ENCODE data around the gene JUND. TPM values are rescaled to one million over a fixed set of nuclear protein-coding genes. Genes with fewer than 3 reads are reported as not detected.

Gene JUND
- total RNA-seq, 1 experiment from 2014 or later: 44.9 TPM

DNA sequence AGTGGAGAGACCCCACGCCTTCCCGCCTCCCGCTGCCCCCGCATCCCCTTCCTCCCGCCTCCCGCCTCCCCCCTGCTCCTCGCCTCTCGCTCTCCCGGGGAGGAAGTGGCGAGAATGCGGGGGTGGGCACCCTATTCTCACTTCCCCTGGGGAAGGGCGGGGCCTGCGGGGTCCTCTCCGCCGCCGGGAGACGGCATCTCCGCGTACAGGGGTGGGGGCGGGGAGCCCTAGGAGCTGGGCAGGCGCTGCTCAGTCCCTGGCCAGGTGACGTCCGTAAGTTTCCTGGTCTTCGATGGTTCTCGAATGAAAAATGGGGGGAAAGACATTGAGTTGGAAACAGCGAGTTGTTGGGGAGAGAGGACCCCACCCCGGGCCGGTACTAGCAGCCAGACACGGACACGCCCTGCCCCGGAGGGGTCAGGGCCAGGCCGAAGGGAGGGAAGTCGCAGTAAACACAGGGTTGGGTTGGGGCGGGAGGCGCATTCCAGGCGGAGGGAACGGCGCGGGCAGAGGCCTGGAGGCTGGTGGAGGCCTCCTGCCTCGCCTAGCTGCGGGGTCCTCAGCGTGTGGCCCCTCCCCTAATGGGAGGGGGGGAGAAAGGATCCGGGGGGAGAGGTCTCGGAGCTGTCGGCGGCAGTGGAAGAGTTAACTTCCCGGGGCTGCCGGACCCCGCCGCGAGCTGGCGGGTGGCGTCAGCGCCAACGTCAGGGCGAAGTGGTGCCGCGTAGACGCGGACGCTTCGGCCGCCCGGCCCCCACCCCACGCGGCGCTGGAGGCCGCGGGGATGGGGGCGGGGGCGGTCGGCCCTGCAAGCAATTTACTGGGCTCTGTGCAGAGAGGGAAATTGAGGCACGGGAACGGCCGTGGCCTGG, 10.4 kb upstream of the JUND start:
- TSS peak; percentile 61 for BruUV-seq (replicated peaks)
- TF ChIP-seq, protein P1, sequence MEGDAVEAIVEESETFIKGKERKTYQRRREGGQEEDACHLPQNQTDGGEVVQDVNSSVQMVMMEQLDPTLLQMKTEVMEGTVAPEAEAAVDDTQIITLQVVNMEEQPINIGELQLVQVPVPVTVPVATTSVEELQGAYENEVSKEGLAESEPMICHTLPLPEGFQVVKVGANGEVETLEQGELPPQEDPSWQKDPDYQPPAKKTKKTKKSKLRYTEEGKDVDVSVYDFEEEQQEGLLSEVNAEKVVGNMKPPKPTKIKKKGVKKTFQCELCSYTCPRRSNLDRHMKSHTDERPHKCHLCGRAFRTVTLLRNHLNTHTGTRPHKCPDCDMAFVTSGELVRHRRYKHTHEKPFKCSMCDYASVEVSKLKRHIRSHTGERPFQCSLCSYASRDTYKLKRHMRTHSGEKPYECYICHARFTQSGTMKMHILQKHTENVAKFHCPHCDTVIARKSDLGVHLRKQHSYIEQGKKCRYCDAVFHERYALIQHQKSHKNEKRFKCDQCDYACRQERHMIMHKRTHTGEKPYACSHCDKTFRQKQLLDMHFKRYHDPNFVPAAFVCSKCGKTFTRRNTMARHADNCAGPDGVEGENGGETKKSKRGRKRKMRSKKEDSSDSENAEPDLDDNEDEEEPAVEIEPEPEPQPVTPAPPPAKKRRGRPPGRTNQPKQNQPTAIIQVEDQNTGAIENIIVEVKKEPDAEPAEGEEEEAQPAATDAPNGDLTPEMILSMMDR (IDR thresholded peaks at IDR 0.05; ENCODE audit: unreplicated experiment): no peak
- intact Hi-C loops (cut with micrococcal nuclease; ENCODE audit: unreplicated experiment): no loop called here
- Mint-ChIP-seq H3K4me1 (ENCODE audit: low read depth, unreplicated experiment) (peaks cover 18% of the 10 kb centered on the region), H3K4me3 (ENCODE audit: low read depth, unreplicated experiment) (peak overlapping the region; percentile 72), H3K9me3 (ENCODE audit: low read depth, unreplicated experiment) (no peaks in the 10 kb centered on the region), H3K36me3 (ENCODE audit: insufficient read depth, unreplicated experiment) (peaks cover 13% of the 10 kb centered on the region), H3K27me3 (ENCODE audit: unreplicated experiment) (no peaks in the 10 kb centered on the region), H3K27ac (ENCODE audit: unreplicated experiment) (peak overlapping the region; percentile 56)
- DNase-seq: peak; percentile 47
- CTCF ChIA-PET: interaction anchor here (0.5 to 1.8 kb wide), 4 partner anchors 12 to 96 kb away, joined by 3 to 6 read pairs (median 4); no protein-coding TSS in a partner anchor

- H3K27me3 Mint-ChIP-seq (ENCODE audit: unreplicated experiment): no peaks in the 10 kb centered on the region
- H3K36me3 Mint-ChIP-seq (ENCODE audit: insufficient read depth, unreplicated experiment): peaks cover 13% of the 10 kb centered on the region
- TF ChIP-seq, protein P1 (IDR thresholded peaks at IDR 0.05; ENCODE audit: unreplicated experiment): no peak
- H3K4me1 Mint-ChIP-seq (ENCODE audit: low read depth, unreplicated experiment): peaks cover 18% of the 10 kb centered on the region
- intact Hi-C loops (cut with micrococcal nuclease; ENCODE audit: unreplicated experiment): no loop called here
- H3K27ac Mint-ChIP-seq (ENCODE audit: unreplicated experiment): no peak overlapping the region
- no peaks in the 10 kb centered on the region for H3K9me3 Mint-ChIP-seq (ENCODE audit: low read depth, unreplicated experiment)
- peak overlapping the region; percentile 72 for H3K4me3 Mint-ChIP-seq (ENCODE audit: low read depth, unreplicated experiment)
- DNase-seq: no peak
- CTCF ChIA-PET: no interaction called here
- no TSS peak for BruUV-seq (replicated peaks)
These were observed 9.7 kb upstream of the JUND start for GRCh38 chr19:18291019-18291524.

- H3K4me3 Mint-ChIP-seq (ENCODE audit: low read depth, unreplicated experiment): no peak overlapping the region
- no peaks in the 10 kb centered on the region for H3K9me3 Mint-ChIP-seq (ENCODE audit: low read depth, unreplicated experiment)
- DNase-seq: no peak
- CTCF ChIA-PET: no interaction called here
- H3K27me3 Mint-ChIP-seq (ENCODE audit: unreplicated experiment): no peaks in the 10 kb centered on the region
- no TSS peak for BruUV-seq (replicated peaks)
- intact Hi-C loops (cut with micrococcal nuclease; ENCODE audit: unreplicated experiment): no loop called here
- peak overlapping the region; percentile 51 for H3K27ac Mint-ChIP-seq (ENCODE audit: unreplicated experiment)
- H3K4me1 Mint-ChIP-seq (ENCODE audit: low read depth, unreplicated experiment): peaks cover 18% of the 10 kb centered on the region
- TF ChIP-seq, protein P1 (IDR thresholded peaks at IDR 0.05; ENCODE audit: unreplicated experiment): no peak
- H3K36me3 Mint-ChIP-seq (ENCODE audit: insufficient read depth, unreplicated experiment): peaks cover 13% of the 10 kb centered on the region
These were observed 9.0 kb upstream of the JUND start for GRCh38 chr19:18290302-18291018.

GRCh38 chr19:18289471-18290301, 8.3 kb upstream of the JUND start:
- Mint-ChIP-seq H3K27me3 (ENCODE audit: unreplicated experiment) (no peaks in the 10 kb centered on the region), H3K36me3 (ENCODE audit: insufficient read depth, unreplicated experiment) (peaks cover 13% of the 10 kb centered on the region), H3K9me3 (ENCODE audit: low read depth, unreplicated experiment) (no peaks in the 10 kb centered on the region), H3K4me3 (ENCODE audit: low read depth, unreplicated experiment) (no peak overlapping the region), H3K4me1 (ENCODE audit: low read depth, unreplicated experiment) (peaks cover 18% of the 10 kb centered on the region), H3K27ac (ENCODE audit: unreplicated experiment) (no peak overlapping the region)
- TF ChIP-seq, protein P1 (IDR thresholded peaks at IDR 0.05; ENCODE audit: unreplicated experiment): no peak
- intact Hi-C loops (cut with micrococcal nuclease; ENCODE audit: unreplicated experiment): no loop called here
- CTCF ChIA-PET: interaction anchor here (0.9 kb wide), 1 partner anchor 10 kb away, joined by 3 read pairs; no protein-coding TSS in a partner anchor
- no TSS peak for BruUV-seq (replicated peaks)
- DNase-seq: no peak

All from Calu3 (cell line).